ENCODE measurements around the gene SLC26A1.

- no peak for TF ChIP-seq POLR2A (IDR thresholded peaks at IDR 0.05)
- TF ChIP-seq CTCF (IDR thresholded peaks at IDR 0.05 in 4 of 5, conservative IDR thresholded peaks at IDR 0.05 in 1 of 5), result no peak
Observed at GRCh38 chr4:996030-996996, 3.1 kb upstream of the SLC26A1 start.

All from gastrocnemius medialis (tissue), 4 donors.